Measurements from ENCODE around the gene SMTN. TPM values are rescaled to one million over a fixed set of nuclear protein-coding genes. Genes with fewer than 3 reads are reported as not detected.

Gene SMTN
- total RNA-seq, 1 donor = 94.1 TPM

DNA sequence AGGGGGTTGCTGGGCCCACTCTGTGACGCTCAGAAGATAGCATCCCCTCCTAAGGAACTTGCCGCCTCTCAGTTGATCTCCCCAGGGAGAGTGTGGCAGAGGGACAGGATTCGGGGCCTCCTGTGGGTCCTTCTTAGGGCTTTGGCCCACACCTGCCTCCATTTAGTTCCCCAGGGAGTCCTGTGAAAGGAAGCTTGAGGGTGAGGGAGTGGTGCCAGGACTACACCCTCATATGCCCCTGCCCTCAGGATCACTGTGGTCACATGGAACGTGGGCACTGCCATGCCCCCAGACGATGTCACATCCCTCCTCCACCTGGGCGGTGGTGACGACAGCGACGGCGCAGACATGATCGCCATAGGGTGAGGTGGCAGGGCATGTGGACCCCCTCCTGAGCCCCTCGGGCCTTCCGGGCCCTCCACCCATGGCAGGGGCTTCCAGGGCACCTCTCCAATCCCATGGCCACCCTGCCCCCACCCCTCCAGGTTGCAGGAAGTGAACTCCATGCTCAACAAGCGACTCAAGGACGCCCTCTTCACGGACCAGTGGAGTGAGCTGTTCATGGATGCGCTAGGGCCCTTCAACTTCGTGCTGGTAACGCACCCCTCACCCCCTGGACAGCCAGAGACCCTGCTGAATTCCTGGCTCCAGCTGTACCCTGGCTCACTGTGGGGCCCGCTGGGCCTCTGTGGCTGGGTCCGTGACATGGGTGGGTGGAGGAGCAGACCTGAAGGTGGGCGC is 45.2 kb downstream of the SMTN start:
- DNase-seq (ENCODE audit: low read depth) = no peak
- no peak overlapping the region for H3K4me3 ChIP-seq (ENCODE audit: low read depth, low read length)
- TF ChIP-seq, protein P1, sequence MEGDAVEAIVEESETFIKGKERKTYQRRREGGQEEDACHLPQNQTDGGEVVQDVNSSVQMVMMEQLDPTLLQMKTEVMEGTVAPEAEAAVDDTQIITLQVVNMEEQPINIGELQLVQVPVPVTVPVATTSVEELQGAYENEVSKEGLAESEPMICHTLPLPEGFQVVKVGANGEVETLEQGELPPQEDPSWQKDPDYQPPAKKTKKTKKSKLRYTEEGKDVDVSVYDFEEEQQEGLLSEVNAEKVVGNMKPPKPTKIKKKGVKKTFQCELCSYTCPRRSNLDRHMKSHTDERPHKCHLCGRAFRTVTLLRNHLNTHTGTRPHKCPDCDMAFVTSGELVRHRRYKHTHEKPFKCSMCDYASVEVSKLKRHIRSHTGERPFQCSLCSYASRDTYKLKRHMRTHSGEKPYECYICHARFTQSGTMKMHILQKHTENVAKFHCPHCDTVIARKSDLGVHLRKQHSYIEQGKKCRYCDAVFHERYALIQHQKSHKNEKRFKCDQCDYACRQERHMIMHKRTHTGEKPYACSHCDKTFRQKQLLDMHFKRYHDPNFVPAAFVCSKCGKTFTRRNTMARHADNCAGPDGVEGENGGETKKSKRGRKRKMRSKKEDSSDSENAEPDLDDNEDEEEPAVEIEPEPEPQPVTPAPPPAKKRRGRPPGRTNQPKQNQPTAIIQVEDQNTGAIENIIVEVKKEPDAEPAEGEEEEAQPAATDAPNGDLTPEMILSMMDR (IDR thresholded peaks at IDR 0.05; ENCODE audit: insufficient read depth, low read depth, low read length) = no peak

GRCh38 chr22:31126869-31127175 is 45.7 kb downstream of the SMTN start:
- TF ChIP-seq, protein P1 (IDR thresholded peaks at IDR 0.05; ENCODE audit: insufficient read depth, low read depth, low read length) = no peak
- no peak for DNase-seq (ENCODE audit: low read depth)

GRCh38 chr22:31127181-31127772 is 46.2 kb downstream of the SMTN start:
- TF ChIP-seq, protein P1 (IDR thresholded peaks at IDR 0.05; ENCODE audit: insufficient read depth, low read depth, low read length) = no peak
- H3K4me3 ChIP-seq (ENCODE audit: low read depth, low read length) = no peak overlapping the region
- DNase-seq (ENCODE audit: low read depth) = no peak

More at GRCh38 chr22:31126869-31127175, 45.7 kb downstream of the SMTN start:
- H3K4me3 ChIP-seq (ENCODE audit: low read depth, low read length) = no peak overlapping the region

DNA sequence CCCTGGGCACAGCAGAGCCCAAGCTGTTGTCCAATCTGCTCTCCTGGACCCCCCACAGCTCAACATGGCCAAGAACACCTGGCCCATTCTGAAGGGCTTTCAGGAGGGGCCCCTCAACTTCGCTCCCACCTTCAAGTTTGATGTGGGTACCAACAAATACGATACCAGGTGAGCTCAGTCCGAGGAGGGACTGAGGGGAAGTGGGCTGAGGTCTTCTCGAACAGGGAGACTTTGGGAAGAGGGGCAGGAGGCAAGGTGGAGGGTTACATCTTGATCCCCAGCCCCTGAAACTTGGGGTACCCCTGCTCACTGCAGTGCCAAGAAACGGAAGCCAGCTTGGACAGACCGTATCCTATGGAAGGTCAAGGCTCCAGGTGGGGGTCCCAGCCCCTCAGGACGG is 47.0 kb downstream of the SMTN start:
- TF ChIP-seq, protein P1 (IDR thresholded peaks at IDR 0.05; ENCODE audit: insufficient read depth, low read depth, low read length) = no peak
- H3K4me3 ChIP-seq (ENCODE audit: low read depth, low read length) = no peak overlapping the region
- DNase-seq (ENCODE audit: low read depth) = no peak

- TF ChIP-seq, protein P1 (IDR thresholded peaks at IDR 0.05; ENCODE audit: insufficient read depth, low read depth, low read length) = no peak
- no peak overlapping the region for H3K4me3 ChIP-seq (ENCODE audit: low read depth, low read length)
- DNase-seq (ENCODE audit: low read depth) = no peak
These were observed 49.8 kb downstream of the SMTN start for GRCh38 chr22:31130873-31131272.

GRCh38 chr22:31133911-31134310 is 52.8 kb downstream of the SMTN start:
- DNase-seq (ENCODE audit: low read depth) = no peak
- no peak overlapping the region for H3K4me3 ChIP-seq (ENCODE audit: low read depth, low read length)
- TF ChIP-seq, protein P1 (IDR thresholded peaks at IDR 0.05; ENCODE audit: insufficient read depth, low read depth, low read length) = no peak
